Measurements from ENCODE around the gene RERE.

Gene RERE

GRCh38 chr1:8649875-8650274, 167.6 kb downstream of the RERE start:
- Histone ChIP-seq H3K9me3 (ENCODE audit: control insufficient read depth, insufficient read depth, low read length) (no peaks in the 10 kb centered on the region), H3K9me2 (replicated peaks; ENCODE audit: control insufficient read depth, low read length) (no peaks in the 10 kb centered on the region), H3K4me3 (ENCODE audit: low read length) (no peak overlapping the region), H3K27me3 (ENCODE audit: control insufficient read depth, low read length) (no peaks in the 10 kb centered on the region), H3K79me2 (ENCODE audit: control insufficient read depth, low read length) (peaks cover 68% of the 10 kb centered on the region), H3K4me2 (ENCODE audit: low read length) (no peak overlapping the region), H3K36me3 (ENCODE audit: control insufficient read depth, low read length) (peaks cover 8% of the 10 kb centered on the region), H3K4me1 (ENCODE audit: control insufficient read depth, low read length) (peaks cover 77% of the 10 kb centered on the region), H3K27ac (ENCODE audit: low read depth, low read length) (no peak overlapping the region), H3F3A (ENCODE audit: control insufficient read depth, insufficient read depth) (peaks cover 8% of the 10 kb centered on the region; the same call in 1 of the 2 replicates), H4K20me1 (ENCODE audit: control insufficient read depth, insufficient read depth, low read depth, low read length) (0 out of 2 replicates have a peak, but pooled peaks cover 4% of the 10 kb centered on the region)
- TF ChIP-seq CTCF (IDR thresholded peaks at IDR 0.05; ENCODE audit: low read depth, low read length, poor library complexity, severe bottlenecking) (no peak), EZH2phosphoT487 (IDR thresholded peaks at IDR 0.05; ENCODE audit: borderline replicate concordance, low read length) (no peak)

GRCh38 chr1:8649027-8649426, 168.4 kb downstream of the RERE start:
- H3K9me3 ChIP-seq (ENCODE audit: control insufficient read depth, insufficient read depth, low read length) = no peaks in the 10 kb centered on the region
- peaks cover 77% of the 10 kb centered on the region for H3K4me1 ChIP-seq (ENCODE audit: control insufficient read depth, low read length)

GRCh38 chr1:8646996-8647395, 170.4 kb downstream of the RERE start:
- H3K79me2 ChIP-seq (ENCODE audit: control insufficient read depth, low read length) = peaks cover 64% of the 10 kb centered on the region

More at GRCh38 chr1:8649027-8649426, 168.4 kb downstream of the RERE start:
- TF ChIP-seq EZH2phosphoT487 (IDR thresholded peaks at IDR 0.05; ENCODE audit: borderline replicate concordance, low read length) = no peak
- no peak for TF ChIP-seq CTCF (IDR thresholded peaks at IDR 0.05; ENCODE audit: low read depth, low read length, poor library complexity, severe bottlenecking)
- no peaks in the 10 kb centered on the region for H3K9me2 ChIP-seq (replicated peaks; ENCODE audit: control insufficient read depth, low read length)
- peaks cover 6% of the 10 kb centered on the region; the same call in 1 of the 2 replicates for H3F3A ChIP-seq (ENCODE audit: control insufficient read depth, insufficient read depth)
- no peak overlapping the region for H3K4me2 ChIP-seq (ENCODE audit: low read length)
- peaks cover 72% of the 10 kb centered on the region for H3K79me2 ChIP-seq (ENCODE audit: control insufficient read depth, low read length)
- no peak overlapping the region for H3K27ac ChIP-seq (ENCODE audit: low read depth, low read length)
- no peaks in the 10 kb centered on the region for H3K27me3 ChIP-seq (ENCODE audit: control insufficient read depth, low read length)
- H4K20me1 ChIP-seq (ENCODE audit: control insufficient read depth, insufficient read depth, low read depth, low read length) = 0 out of 2 replicates have a peak, but pooled peaks cover 5% of the 10 kb centered on the region
- no peak overlapping the region for H3K4me3 ChIP-seq (ENCODE audit: low read length)
- H3K36me3 ChIP-seq (ENCODE audit: control insufficient read depth, low read length) = peaks cover 9% of the 10 kb centered on the region

More at GRCh38 chr1:8646996-8647395, 170.4 kb downstream of the RERE start:
- H3K27ac ChIP-seq (ENCODE audit: low read depth, low read length) = no peak overlapping the region
- no peaks in the 10 kb centered on the region for H3K9me3 ChIP-seq (ENCODE audit: control insufficient read depth, insufficient read depth, low read length)
- H4K20me1 ChIP-seq (ENCODE audit: control insufficient read depth, insufficient read depth, low read depth, low read length) = 0 out of 2 replicates have a peak, but pooled peaks cover 5% of the 10 kb centered on the region
- H3K4me2 ChIP-seq (ENCODE audit: low read length) = 0 out of 2 replicates have a peak overlapping the region, but pooled peaks have one; percentile 8
- TF ChIP-seq CTCF (IDR thresholded peaks at IDR 0.05; ENCODE audit: low read depth, low read length, poor library complexity, severe bottlenecking) (no peak), EZH2phosphoT487 (IDR thresholded peaks at IDR 0.05; ENCODE audit: borderline replicate concordance, low read length) (no peak)
- peaks cover 66% of the 10 kb centered on the region for H3K4me1 ChIP-seq (ENCODE audit: control insufficient read depth, low read length)
- H3F3A ChIP-seq (ENCODE audit: control insufficient read depth, insufficient read depth) = 0 out of 2 replicates have a peak, but pooled peaks cover 3% of the 10 kb centered on the region
- peaks cover 6% of the 10 kb centered on the region for H3K36me3 ChIP-seq (ENCODE audit: control insufficient read depth, low read length)
- H3K4me3 ChIP-seq (ENCODE audit: low read length) = no peak overlapping the region
- H3K9me2 ChIP-seq (replicated peaks; ENCODE audit: control insufficient read depth, low read length) = no peaks in the 10 kb centered on the region
- H3K27me3 ChIP-seq (ENCODE audit: control insufficient read depth, low read length) = no peaks in the 10 kb centered on the region
